Nephron (organoid): ENCODE data around the gene ADO.
A peak's percentile ranks its signal among the peaks of the same experiment; 100 is the strongest.

Source experiments
- H3K27ac Mint-ChIP-seq, 3 experiments: 2 replicates each; pipeline ENCODE4 v1.8.0; 2020; ENCODE audit warnings: mixed read lengths in 3 of 3, mild to moderate bottlenecking in 2 of 3, moderate library complexity in 1 of 3
- H3K27me3 Mint-ChIP-seq: 2 replicates; pipeline ENCODE4 v1.8.0; 2021; ENCODE audit warnings: low read depth, mild to moderate bottlenecking, moderate library complexity, mixed read lengths
- H3K36me3 Mint-ChIP-seq: 2 replicates; pipeline ENCODE4 v1.8.0; 2020; ENCODE audit warnings: low read depth, mixed read lengths
- H3K4me1 Mint-ChIP-seq: 2 replicates; pipeline ENCODE4 v1.8.0; 2020; ENCODE audit warnings: mixed read lengths
- H3K4me3 Mint-ChIP-seq, 3 experiments: 2 replicates each; pipeline ENCODE4 v1.8.0; 2020; ENCODE audit warnings: mild to moderate bottlenecking in 3 of 3, mixed read lengths in 3 of 3, moderate library complexity in 2 of 3
- H3K9me3 Mint-ChIP-seq: 2 replicates; pipeline ENCODE4 v1.8.0; 2020; ENCODE audit warnings: mixed read lengths
- TF ChIP-seq, protein P1 (sequence below), 3 experiments: fragments of 200-600 bp; sonication (generic); IDR thresholded peaks; one replicate each; pipeline ENCODE4 v1.5.0; 2021; ENCODE audit warnings: antibody characterized with exemption in 3 of 3; ENCODE audit not compliant: unreplicated experiment in 3 of 3

ADO gene

DNA sequence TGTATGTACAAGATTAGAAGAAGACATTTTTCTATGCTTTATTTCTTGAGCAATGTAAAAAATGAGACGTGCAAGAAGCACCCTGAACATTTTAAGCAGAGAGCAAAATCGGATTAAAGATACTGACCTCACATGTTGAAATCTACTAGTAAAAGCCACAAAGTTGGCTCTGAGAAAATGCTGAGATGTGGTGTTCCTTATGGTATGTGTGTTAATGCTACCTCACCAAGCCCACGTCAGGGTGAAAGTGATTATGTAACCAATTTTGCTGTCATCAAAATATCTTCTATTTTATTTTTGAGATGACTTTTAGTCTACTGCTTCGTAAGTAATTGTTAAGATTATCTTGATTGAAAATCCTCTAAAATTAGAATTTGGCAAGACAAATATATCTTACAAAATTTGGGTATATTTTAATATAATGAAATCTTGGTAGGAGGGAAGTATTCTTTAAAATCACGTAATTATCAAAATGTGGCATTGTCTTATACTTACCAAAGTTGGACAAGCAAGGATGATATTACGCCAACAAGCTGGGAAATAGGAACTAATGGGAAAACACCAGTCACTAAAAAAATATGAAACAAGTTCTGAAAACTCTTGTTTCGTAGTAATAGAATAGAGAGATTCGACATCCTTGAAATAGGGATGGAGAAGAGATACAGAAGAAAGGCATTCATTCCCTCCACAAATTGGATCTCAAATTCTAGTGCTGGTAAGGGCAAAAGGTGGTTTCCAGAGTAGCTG is 5.8 kb downstream of the ADO start:
- no peak overlapping the region for H3K27ac Mint-ChIP-seq
- peaks cover 30% of the 10 kb centered on the region for H3K27me3 Mint-ChIP-seq
- H3K4me3 Mint-ChIP-seq = no peak overlapping the region
- TF ChIP-seq, protein P1, sequence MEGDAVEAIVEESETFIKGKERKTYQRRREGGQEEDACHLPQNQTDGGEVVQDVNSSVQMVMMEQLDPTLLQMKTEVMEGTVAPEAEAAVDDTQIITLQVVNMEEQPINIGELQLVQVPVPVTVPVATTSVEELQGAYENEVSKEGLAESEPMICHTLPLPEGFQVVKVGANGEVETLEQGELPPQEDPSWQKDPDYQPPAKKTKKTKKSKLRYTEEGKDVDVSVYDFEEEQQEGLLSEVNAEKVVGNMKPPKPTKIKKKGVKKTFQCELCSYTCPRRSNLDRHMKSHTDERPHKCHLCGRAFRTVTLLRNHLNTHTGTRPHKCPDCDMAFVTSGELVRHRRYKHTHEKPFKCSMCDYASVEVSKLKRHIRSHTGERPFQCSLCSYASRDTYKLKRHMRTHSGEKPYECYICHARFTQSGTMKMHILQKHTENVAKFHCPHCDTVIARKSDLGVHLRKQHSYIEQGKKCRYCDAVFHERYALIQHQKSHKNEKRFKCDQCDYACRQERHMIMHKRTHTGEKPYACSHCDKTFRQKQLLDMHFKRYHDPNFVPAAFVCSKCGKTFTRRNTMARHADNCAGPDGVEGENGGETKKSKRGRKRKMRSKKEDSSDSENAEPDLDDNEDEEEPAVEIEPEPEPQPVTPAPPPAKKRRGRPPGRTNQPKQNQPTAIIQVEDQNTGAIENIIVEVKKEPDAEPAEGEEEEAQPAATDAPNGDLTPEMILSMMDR (IDR thresholded peaks at IDR 0.05; ENCODE audit: unreplicated experiment in 3 of 3) = no peak
- H3K9me3 Mint-ChIP-seq = no peaks in the 10 kb centered on the region
- peaks cover 36% of the 10 kb centered on the region for H3K4me1 Mint-ChIP-seq
- H3K36me3 Mint-ChIP-seq = peaks cover 18% of the 10 kb centered on the region

DNA sequence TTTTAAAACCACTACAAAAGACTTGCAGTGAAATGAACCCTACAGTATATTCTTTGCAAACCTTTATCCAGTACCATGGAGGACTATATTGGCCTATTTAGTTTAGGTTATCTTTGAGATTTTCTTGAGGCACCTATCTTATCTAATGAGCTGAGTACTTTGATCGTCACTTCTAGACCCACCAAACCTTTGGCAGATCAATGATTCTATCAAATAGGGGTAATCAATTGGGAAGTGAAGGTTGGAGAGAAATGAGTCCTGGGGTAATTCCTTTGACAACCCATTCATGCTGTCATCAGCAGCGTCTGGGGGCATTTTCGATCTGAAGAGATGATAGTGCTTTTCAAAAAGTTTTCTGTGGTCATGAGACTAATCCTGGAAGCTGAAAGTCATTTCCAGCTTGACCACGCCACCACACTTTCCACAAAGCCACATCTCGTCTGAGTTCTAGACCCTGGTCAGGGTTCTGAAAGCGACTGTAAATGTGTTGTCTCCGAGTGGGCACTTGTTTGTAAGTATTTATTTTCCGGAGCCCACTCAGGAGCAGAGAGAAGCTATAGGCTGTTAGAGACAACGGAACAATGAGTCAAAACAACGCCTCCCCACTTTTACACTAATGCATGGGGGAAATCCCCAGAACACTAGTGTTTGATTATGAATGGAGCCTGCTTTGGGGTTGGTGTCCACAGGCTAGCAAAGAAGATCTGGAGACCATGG is 6.8 kb downstream of the ADO start:
- Mint-ChIP-seq H3K4me1 (peaks cover 41% of the 10 kb centered on the region), H3K4me3 (peak overlapping the region in 2 of 3 experiments; percentile 8 to 29)
- TF ChIP-seq, protein P1 (IDR thresholded peaks at IDR 0.05; ENCODE audit: unreplicated experiment in 3 of 3) = no peak

DNA sequence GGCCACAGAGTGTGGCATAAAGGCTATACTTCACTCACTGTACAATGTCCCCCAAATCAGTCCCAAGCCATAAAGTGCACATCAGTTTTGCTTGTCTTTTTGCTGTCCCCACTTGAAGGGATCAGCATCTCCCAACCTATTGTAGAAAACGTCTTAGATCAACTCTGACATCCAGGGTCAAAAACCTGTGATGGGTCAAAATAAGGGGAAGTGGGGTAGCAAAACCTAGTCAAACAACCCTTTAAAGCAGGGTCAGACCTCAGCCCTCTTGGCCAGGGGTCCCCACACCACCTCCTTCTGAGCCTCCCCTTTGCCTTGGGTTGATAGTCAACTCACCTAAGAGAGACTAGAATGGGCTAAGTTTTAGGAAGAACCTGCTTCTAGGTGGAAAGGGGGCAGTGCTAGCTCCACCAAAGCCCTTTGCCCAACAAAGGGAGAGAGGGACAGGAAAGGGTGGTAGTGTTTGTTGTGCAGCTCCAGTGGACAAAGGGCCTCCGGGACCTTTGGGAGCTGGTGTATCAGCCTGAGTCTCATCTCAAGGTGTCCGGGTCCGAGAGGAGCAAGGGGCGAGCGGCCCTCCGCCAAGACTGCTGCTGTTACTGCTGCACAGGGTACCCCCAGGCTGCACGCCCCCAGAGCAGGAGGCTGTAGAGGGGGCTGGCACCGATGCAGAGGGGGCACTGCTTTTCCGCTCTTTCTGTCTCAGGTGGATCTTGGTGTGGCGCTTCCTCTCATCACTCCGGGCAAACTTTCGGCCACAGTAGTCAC is 8.3 kb downstream of the ADO start:
- Mint-ChIP-seq H3K27me3 (peaks cover 52% of the 10 kb centered on the region), H3K4me3 (peak overlapping the region; percentile 95 to 97 (median 96)), H3K4me1 (peaks cover 30% of the 10 kb centered on the region), H3K9me3 (no peaks in the 10 kb centered on the region), H3K27ac (no peak overlapping the region), H3K36me3 (peaks cover 12% of the 10 kb centered on the region)
- TF ChIP-seq, protein P1 (IDR thresholded peaks at IDR 0.05; ENCODE audit: unreplicated experiment in 3 of 3) = no peak

More for the DNA sequence above, 6.8 kb downstream of the ADO start:
- peaks cover 40% of the 10 kb centered on the region for H3K27me3 Mint-ChIP-seq
- H3K9me3 Mint-ChIP-seq = no peaks in the 10 kb centered on the region
- peaks cover 18% of the 10 kb centered on the region for H3K36me3 Mint-ChIP-seq
- H3K27ac Mint-ChIP-seq = no peak overlapping the region

DNA sequence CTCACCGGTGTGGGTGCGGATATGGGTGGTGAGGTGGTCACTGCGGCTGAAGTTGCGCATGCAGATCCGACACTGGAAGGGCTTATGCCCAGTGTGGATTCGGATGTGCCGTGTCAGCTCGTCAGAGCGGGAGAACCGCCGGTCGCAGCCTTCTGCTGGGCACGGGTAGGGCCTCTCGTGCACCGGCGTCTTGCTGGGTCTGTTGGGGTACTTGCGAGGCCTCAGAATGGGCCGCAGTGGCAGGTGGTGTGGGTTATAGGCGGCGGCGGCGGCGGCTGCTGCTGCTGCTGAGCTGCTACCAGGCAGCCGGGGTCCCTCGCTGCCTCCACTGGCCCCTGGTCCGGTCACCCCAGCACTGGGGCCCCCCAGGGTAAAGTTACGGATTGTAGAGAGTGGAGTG is 8.9 kb downstream of the ADO start:
- H3K27ac Mint-ChIP-seq = no peak overlapping the region
- H3K4me3 Mint-ChIP-seq = peak overlapping the region; percentile 95 to 97 (median 96)
- H3K9me3 Mint-ChIP-seq = no peaks in the 10 kb centered on the region
- peaks cover 29% of the 10 kb centered on the region for H3K4me1 Mint-ChIP-seq
- TF ChIP-seq, protein P1 (IDR thresholded peaks at IDR 0.05; ENCODE audit: unreplicated experiment in 3 of 3) = no peak
- H3K27me3 Mint-ChIP-seq = peaks cover 56% of the 10 kb centered on the region
- peaks cover 8% of the 10 kb centered on the region for H3K36me3 Mint-ChIP-seq

DNA sequence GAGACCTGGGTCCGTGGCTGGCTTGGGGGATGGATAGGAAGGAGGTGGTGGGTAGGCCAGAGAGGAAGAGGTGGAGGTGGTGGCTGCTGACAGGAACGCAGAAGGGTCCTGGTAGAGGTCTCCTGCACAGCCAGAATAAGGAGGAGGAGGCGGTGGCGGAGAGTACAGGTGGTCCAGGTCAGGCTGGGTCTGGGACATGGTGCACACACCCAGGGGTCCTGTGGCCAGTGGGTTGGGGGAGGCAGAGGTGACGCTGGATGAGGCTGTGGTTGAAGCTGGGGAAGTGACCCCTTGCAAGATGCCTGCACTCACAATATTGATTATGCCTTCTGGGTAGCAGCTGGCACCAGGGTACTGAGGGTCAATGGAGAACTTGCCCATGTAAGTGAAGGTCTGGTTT is 9.5 kb downstream of the ADO start:
- Mint-ChIP-seq H3K27me3 (peaks cover 57% of the 10 kb centered on the region), H3K9me3 (no peaks in the 10 kb centered on the region), H3K36me3 (peaks cover 4% of the 10 kb centered on the region), H3K27ac (no peak overlapping the region), H3K4me3 (peak overlapping the region; percentile 95 to 97 (median 96)), H3K4me1 (peaks cover 24% of the 10 kb centered on the region)
- TF ChIP-seq, protein P1 (IDR thresholded peaks at IDR 0.05; ENCODE audit: unreplicated experiment in 3 of 3) = no peak
